Bone marrow (tissue), 2 donors: ENCODE measurements around the gene PPP2R2C.

Experiments
- DNase-seq, 2 donors: peaks; one replicate each; lab custom pipeline; 2025; lab: John Stamatoyannopoulos, UW

PPP2R2C gene

DNA sequence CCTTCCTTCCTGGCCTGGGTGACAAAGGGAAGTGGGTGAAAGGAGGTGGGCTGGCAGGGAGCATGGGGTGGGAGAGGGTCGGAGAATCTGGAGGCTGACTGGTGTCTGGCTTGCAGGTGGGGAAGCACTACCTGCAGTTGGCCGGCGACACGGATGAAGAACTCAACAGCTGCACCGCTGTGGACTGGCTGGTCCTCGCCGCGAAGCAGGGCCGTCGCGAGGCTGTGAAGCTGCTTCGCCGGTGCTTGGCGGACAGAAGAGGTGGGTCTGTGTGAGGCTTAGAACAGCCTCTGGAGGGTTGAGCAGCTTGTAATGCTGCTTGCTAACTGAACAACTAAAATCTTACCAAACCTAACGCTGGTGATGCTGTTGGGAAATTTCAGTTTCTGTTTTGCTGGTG lies 183.5 kb downstream of the PPP2R2C start:
- DNase-seq: no peak

- no peak for DNase-seq
Observed at GRCh38 chr4:6288342-6288741, 184.1 kb downstream of the PPP2R2C start.

DNA sequence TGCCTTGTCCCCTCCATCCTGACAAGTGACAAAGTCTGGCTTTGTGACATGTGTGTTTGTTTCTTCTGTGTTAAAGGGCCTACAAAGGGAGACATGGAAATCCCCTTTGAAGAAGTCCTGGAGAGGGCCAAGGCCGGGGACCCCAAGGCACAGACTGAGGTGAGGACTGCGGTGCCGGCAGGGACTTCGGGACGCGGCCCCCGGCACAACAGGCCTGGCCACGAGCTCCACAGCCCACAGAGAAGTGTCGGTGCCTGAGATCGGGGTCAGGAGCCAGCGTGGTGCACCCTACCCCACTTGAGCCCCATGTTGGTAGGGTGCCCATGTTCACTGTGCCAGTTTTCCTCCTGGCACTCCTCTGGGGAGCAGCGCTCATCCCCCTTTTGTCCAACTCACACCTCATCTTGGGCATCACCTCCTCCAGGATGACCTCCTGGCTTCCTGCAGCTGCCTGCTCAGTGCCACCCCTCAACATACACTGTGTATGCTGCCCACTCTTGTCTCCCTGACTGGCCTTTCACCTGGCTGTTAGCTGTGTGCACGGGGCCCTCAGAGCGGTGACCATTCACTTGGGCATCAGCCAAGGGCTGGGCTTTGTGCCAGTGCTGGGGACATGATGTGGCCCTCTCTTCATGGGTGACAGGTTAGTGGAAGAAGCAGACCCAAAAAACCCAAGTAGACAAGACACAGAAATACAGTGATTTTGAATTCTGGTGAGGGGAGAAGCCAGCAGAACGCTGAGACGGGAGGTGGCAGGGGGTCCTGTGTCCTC lies 185.2 kb downstream of the PPP2R2C start:
- DNase-seq: no peak

GRCh38 chr4:6283282-6283681 lies 189.1 kb downstream of the PPP2R2C start:
- no peak for DNase-seq

GRCh38 chr4:6282314-6282771 lies 190.1 kb downstream of the PPP2R2C start:
- no peak for DNase-seq

DNA sequence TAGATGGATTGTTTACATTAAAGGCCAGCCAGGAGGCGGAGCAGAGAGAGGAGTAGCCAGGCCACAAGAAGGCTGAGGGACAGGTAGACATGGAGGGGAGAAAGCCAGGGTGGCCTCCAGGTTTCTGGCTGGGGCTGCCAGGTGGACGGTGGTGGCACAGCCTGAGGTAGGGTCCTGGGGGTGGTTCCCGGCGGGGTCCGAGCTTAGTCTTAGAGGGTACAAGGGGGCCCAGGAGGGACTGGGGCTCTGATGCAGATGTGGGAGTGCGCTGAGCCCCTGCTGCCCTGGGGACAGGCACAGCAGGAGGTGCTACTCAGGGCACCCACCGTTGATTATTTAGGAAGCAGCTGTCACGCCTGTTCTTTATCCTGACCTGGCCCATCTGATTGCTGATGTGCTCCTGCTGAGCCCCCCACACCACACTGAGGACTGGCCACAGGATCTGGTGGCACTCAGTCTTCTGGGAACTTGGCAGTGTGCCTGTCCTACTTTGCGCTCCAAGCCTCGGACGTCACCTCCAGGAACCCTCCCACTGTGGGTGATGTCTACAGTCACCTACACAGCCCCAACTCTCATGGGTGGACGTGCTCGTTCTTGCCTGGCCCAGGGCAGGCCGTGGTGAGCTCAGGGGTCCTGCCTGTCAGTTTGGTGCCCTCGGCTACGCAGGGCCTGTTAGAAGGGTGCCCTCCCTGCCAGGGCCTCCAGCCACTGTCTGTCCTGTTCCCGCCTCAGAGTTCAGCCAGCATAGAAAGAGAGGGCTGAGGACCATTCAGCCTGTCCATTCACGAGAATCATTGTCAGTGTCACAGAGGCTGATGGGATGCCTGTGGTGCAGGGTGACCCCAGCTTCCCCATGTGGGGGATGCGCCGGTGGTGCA lies 190.7 kb downstream of the PPP2R2C start:
- no peak for DNase-seq

GRCh38 chr4:6280365-6280996 lies 191.9 kb downstream of the PPP2R2C start:
- DNase-seq: no peak

GRCh38 chr4:6279582-6280289 lies 192.7 kb downstream of the PPP2R2C start:
- no peak for DNase-seq

DNA sequence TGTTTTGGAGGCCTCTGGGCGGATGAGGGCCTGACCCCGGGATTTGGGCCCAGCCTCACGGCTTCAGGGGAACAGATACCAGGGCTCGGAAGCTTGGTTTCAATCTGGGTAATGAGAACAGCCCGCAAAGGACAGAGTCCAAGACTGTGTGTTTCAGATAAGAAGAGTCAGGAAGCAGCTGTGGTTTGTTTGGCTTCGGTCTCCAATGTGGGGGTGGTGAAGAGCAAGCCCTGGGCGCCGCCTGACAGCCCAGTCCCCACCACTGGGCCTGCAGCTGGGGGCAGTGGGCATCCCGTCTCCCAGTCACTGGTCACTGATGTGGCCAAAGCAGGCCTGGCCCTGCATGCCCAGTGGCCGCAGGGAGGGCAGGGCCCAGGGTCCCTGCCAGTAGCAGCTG lies 193.6 kb downstream of the PPP2R2C start:
- DNase-seq: peak in 1 of 2 donors; percentile 92

DNA sequence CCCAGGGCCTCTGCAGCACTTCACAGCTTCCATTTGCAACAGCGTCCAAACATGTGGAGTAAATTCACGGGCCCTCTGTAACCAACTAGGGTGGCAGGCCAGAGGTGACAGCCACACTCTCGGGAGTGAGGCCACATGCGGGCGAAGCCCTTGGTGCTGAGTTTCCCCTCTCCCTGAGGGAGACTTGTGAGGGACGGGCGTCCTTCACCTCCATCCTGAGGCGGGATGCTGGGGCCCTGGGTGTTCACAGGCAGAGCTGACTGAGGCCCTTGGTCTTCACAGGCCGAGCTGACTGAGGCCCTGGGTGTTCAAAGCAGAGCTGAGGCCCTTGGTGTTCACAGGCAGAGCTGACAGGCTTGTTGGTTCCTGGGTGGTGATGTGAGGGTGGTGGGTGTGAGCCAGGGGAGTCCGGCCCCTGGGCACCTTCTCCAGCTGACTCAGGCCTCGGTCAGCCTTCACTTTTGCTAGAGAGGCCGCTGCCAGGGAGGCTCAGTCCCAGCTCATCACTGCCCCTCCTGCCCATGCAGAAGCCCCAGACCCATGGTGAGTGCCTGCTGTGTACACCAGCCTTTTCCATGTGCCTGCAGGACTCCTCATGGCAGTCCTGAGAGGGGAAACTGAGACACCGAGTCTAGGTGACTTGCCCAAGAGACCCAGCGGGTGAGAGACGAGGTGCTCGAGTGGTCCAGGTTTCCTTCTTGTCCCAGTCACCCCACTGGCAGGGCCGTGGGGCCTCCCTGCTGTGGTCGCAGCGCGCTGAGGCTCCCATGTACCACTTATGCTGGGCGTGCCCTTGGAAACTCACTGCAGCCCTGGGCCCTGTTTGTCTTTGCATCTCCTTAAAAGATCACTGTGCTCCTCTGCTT lies 194.2 kb downstream of the PPP2R2C start:
- no peak for DNase-seq

- no peak for DNase-seq
Observed at GRCh38 chr4:6277139-6277802, 195.1 kb downstream of the PPP2R2C start.

DNA sequence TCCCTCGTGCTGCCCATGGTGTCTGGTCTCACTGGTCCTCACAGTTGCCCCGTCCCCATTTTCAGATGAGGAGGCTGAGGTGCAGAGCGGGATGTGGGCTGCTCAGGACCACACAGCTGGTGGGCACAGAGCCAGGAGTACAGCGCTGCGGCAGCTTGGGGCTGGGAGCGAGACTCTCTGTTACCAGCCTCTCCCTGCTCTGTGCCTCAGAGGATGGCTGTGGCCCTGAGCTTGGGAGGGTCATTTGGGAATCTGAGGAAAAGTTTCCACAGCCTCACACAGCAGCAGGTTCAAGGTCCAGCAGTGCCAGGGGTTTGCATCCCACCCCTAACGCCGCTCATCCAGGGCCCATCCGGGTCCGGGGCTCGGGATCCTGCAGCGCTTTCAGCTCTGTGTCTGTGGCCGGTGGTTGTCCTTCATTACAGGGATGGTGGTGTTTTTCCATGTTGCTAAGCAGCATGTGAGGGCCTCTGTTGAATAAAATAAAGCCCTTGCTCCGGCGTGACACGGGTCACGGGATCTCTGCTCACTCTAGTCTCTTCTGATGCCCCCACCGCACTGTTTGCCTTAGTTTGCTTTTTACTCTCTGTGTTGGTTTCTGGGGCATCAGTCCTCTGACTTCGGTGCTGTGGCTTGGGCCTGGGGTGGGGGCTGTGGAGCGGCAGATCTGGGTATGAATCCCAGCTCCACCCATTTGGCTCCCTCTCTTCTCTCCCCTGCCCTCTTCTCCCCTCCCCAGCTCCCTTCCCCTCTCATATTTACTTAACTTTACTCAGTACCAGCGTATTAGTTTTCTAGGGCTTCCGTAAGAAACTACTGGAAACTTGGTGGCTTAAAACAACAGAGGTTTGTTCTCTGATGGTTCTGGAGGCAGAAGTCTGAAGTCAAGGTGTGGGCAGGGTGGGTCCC lies 196.3 kb downstream of the PPP2R2C start:
- DNase-seq: no peak

DNA sequence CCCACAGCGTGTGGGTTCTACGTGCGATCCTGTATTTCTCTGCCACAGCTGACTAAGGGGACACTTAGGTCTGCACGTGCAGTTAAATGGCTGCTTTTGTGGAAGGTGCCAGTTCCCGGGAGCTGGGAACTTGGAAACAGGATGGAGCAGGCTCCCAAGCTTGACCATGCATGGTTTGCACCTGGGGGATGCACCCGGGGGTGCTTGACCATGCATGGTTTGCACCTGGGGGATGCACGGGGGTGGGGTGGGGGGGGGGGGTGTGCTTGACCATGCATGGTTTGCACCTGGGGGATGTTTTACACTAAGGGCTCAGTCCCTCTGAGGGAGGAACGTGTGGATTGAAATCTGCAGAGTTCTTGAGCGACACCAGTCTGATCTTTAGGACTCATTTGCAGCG lies 197.1 kb downstream of the PPP2R2C start:
- no peak for DNase-seq

DNA sequence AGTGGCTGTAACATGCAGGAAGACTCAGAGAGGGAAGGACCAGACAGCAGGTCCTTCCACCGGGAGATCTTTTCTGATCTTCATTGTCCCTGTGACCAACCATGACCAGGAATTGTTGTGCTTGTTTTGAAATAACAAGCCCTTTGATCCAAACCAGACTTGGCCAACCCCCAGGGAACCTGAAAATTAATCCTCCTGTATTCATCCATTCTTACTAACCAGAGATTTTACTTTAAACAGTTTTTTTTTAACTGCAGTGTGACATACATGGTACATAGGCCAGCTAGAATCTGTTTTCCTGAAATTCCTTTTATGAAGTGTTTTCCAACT lies 198.8 kb downstream of the PPP2R2C start:
- DNase-seq: no peak

- DNase-seq: no peak
Observed at GRCh38 chr4:6272863-6273660, 199.4 kb downstream of the PPP2R2C start.

DNA sequence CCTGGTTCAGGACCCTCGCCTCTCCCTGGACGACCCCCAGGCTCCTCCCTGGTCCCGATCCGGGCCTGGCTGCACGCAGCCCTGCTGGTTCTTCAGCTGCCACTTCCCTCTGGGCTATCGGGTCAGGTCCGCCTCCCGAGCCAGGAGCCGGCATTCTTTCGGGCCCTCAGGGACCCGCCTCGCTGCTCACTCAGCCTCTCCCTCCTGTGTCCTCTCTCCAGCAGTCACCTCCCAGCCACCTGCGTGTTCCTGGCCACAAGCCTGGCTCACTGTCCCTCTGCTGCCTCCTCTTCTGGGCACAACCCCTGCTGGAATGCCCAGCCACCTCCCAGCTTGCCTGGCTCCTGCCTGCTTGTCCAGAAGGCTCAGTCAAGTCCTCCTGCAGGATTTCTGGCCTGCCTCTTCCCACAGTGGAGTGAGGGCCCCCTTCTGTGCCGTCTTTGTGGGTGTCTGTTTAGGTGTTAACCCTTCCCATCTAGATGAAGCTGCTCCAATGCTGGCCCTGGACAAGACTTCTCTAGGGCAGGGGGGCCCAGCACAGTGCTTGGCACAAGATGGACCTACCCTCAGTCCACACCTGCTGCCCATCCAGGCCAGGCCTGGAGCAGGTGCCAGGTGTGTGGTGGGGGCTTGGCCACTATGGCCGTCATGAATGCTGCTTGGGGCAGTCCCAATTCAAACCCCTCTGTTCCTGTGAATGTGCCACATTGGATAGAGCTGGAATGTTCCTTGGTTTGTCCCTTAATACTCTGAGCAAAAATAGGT lies 200.5 kb downstream of the PPP2R2C start:
- DNase-seq: no peak

DNA sequence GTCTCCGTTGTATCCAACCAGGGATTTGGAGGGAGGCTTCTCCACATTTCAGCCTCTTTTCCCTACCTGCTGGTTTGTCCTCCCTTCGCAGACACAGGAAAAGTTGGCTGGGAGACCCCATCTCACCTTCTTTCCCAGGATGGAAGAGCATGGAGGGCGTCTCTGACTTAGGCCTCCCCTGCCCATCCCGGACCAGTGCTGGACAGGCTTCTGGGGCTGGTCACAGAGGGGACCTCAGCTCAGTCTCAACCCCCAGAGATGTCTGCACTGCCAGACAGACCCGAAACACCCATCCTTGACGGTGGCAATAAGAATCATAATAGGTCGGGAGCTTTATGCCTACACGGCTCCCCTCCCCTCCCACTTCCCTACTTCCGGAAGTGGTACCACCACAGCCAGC lies 201.2 kb downstream of the PPP2R2C start:
- DNase-seq: no peak

GRCh38 chr4:6270636-6271121 lies 201.7 kb downstream of the PPP2R2C start:
- no peak for DNase-seq
